Fibroblast of villous mesenchyme (primary cell): ENCODE measurements around the gene PRKACB. TPM values are rescaled to one million over a fixed set of nuclear protein-coding genes. Genes with fewer than 3 reads are reported as not detected.

Source experiments
- DNase-seq: peaks from one replicate; pipeline ENCODE4 v3.0.0-alpha.2; 2010; ENCODE audit warnings: low read depth
- H3K4me3 ChIP-seq: 2 replicates; pipeline ENCODE4 v1.5.1; 2011; ENCODE audit warnings: low read depth, mild to moderate bottlenecking, low read length
- CTCF ChIP-seq: IDR thresholded peaks from 2 replicates; pipeline ENCODE4 v1.5.1; 2012; ENCODE audit warnings: low read depth, mild to moderate bottlenecking, low read length; ENCODE audit not compliant: insufficient read depth
- total RNA-seq: library from RNA; depleted of rRNA; stranded (reverse); fragments of >200 nt; gene quantifications from 2 replicates; pipeline ENCODE4 v1.2.3, GENCODE V29; 2012

PRKACB gene
- total RNA-seq, 1 donor: 31.5 TPM

GRCh38 chr1:84253891-84254290 is 109.8 kb downstream of the PRKACB start:
- TF ChIP-seq CTCF: no peak

DNA sequence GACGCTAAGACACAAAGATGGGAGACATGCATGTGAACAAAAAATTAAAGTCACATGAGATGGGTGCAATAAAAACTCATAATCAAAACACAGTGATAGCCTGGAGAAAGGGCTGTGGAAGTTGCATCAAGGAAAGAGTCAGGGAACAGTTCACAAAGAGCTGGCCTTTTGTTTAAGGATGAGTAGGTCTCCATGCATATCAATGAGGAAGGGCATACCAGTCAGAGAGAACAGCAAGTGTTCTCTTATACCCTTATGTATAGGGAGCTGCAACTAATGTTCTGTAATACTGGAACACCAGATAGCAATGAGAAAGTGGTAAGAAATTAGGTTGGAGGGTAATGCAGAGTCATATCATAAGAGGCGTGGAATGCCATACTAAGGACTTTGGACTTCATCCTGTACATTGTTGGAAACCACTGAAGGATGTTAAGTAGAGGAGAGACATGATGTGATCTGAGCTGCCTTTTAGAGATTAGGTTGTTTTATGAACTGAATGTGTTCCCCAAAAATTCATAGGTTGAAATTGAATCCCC is 110.7 kb downstream of the PRKACB start:
- no peak for DNase-seq
- no peak for TF ChIP-seq CTCF
- no peak overlapping the region for H3K4me3 ChIP-seq

More at GRCh38 chr1:84253891-84254290, 109.8 kb downstream of the PRKACB start:
- DNase-seq: peak; percentile 81
- no peak overlapping the region for H3K4me3 ChIP-seq

GRCh38 chr1:84255582-84255981 is 111.5 kb downstream of the PRKACB start:
- H3K4me3 ChIP-seq: no peak overlapping the region
- no peak for TF ChIP-seq CTCF
- no peak for DNase-seq

DNA sequence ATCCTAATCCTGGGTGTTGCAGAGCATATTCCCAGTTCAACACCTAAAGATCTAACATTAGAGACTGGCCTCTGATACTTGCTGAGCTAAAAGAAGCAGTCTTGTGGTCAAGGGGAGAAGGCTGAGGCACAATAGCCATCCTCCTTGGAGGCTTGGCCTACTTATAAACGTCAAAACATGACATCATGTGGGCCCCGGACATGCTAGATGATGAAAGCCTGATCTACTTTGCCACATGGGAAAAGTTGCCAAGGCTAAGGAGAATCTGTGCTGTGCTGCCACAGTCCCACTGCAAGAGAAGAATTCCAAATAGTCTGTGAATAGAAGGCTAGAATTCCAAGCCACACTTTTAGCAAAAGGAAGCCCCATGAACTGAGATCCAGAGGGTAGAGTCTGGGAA is 113.5 kb downstream of the PRKACB start:
- no peak overlapping the region for H3K4me3 ChIP-seq
- TF ChIP-seq CTCF: no peak
- no peak for DNase-seq

DNA sequence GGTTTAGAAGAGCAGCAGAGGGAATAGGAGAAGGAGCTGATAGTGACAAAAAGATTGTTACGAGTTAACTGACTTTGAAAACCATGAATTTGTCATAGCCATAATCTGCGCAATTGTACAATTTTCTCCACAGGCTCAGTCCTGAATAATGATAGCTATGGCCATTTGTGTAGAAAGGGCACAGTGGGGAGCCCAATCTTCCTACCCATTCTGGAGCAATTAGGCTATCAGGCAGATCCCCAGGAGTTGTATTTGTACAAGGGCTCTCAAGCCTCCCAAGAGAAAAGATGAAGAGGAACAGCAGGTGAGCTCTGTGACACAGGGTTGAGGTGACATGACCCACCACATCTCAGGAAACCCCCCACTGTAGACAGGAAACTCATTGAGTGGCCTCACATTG is 115.3 kb downstream of the PRKACB start:
- no peak for DNase-seq
- no peak overlapping the region for H3K4me3 ChIP-seq
- TF ChIP-seq CTCF: no peak

DNA sequence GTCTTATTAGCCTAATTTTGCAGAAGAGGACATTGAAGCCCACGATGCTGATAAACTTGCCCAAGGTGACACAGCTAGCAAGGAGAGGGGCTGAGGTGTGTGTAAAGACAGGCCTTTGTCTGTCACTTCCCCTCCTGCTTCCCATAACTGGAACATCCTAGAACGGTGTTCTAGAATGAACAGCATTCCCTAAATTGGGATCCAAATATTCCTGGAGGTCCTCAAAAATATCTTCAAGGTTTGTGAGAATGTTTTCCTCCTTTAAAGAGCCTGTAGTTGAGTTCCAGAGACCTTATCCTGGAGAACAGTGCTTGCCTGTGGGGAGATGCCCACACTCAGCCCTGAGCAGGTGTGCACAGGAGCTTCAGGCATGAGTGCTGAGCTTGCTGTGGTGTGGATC is 115.9 kb downstream of the PRKACB start:
- no peak for TF ChIP-seq CTCF

GRCh38 chr1:84260852-84261518 is 116.9 kb downstream of the PRKACB start:
- no peak for TF ChIP-seq CTCF
- no peak overlapping the region for H3K4me3 ChIP-seq
- DNase-seq: no peak

More for the DNA sequence above, 115.9 kb downstream of the PRKACB start:
- H3K4me3 ChIP-seq: no peak overlapping the region
- DNase-seq: no peak
